Suprapubic skin (tissue), 4 donors: ENCODE results near the gene PRKACA. TPM values are rescaled to one million over a fixed set of nuclear protein-coding genes. Genes with fewer than 3 reads are reported as not detected.

Source experiments
- DNase-seq, 2 donors: peaks; one replicate each; pipeline ENCODE4 v3.0.0-alpha.2; 2019; ENCODE audit warnings: low spot score in 2 of 2
- H3K27ac ChIP-seq: fragments of 200-600 bp; sonication (generic); one replicate; pipeline ENCODE4 v1.5.1; 2019
- H3K27me3 ChIP-seq: fragments of 200-600 bp; sonication (generic); one replicate; pipeline ENCODE4 v1.5.1; 2019
- H3K36me3 ChIP-seq: fragments of 200-600 bp; sonication (generic); one replicate; pipeline ENCODE4 v1.5.1; 2019
- H3K4me1 ChIP-seq: fragments of 200-600 bp; sonication (generic); one replicate; pipeline ENCODE4 v1.5.1; 2019
- H3K4me3 ChIP-seq: fragments of 200-600 bp; sonication (generic); one replicate; pipeline ENCODE4 v1.5.1; 2019; ENCODE audit warnings: mild to moderate bottlenecking
- H3K9me3 ChIP-seq: fragments of 200-600 bp; sonication (generic); one replicate; pipeline ENCODE4 v1.5.1; 2019
- EP300 ChIP-seq: sonication (generic); formaldehyde crosslinking; IDR thresholded peaks from one replicate; pipeline ENCODE4 v1.6.1; 2017; ENCODE audit warnings: antibody characterized with exemption
- POLR2A ChIP-seq, 2 donors: fragments of 450-650 bp; IDR thresholded peaks; one replicate each; pipeline ENCODE4 v1.6.1; 2017; ENCODE audit warnings: antibody characterized with exemption in 2 of 2, mild to moderate bottlenecking in 2 of 2, moderate library complexity in 2 of 2
- POLR2AphosphoS5 ChIP-seq, 3 donors: sonication (generic); formaldehyde crosslinking; IDR thresholded peaks; one replicate each; pipeline ENCODE4 v1.6.1; 2017; ENCODE audit warnings: antibody characterized with exemption in 3 of 3
- WGBS: methylation state at CpG from one replicate; pipeline ENCODE4 v1.1.5; 2018; 5-methylcytosine and 5-hydroxymethylcytosine counted together
- total RNA-seq, 4 donors: library from RNA; depleted of rRNA; stranded (reverse); fragments of >200 nt; gene quantifications; one replicate each; pipeline ENCODE4 v1.1.0, GENCODE V29; 2016
- TF ChIP-seq, protein P1 (sequence below), 2 donors: fragments of 200-600 bp in 1 of 2; fragments of 450-650 bp in 1 of 2; sonication (generic) in 1 of 2; IDR thresholded peaks; one replicate each; pipeline ENCODE4 v1.5.1; 2016 to 2019; ENCODE audit warnings: antibody characterized with exemption in 2 of 2, mild to moderate bottlenecking in 1 of 2, moderate library complexity in 1 of 2

The PRKACA gene
- total RNA-seq, 4 donors from 2014 or later = 22.1 to 42.6 (median 31.2) TPM

DNA sequence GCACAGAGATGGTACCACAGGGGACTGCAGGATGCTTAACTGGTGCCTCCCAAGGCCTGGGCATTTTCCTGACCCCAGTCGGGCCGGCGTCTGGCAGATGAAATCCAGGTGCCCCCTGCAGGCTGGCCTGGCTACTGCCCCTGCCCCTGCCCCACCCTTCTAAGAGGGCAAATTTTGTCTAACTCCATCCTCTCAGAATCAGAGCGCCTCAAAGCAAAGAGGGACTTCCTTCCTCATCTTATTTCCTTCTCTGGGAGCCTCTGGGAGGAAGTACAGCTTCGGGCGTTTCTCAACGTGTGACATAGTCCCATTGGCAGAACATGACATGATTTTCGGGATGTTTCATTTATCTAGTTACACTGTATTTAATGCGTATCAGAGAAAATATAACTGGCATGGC, 2.7 kb downstream of the PRKACA start:
- Histone ChIP-seq H3K4me3 (no peak overlapping the region), H3K36me3 (no peaks in the 10 kb centered on the region), H3K27ac (no peak overlapping the region), H3K9me3 (no peaks in the 10 kb centered on the region), H3K27me3 (no peaks in the 10 kb centered on the region), H3K4me1 (peaks cover 69% of the 10 kb centered on the region)
- DNase-seq = peak in 1 of 2 donors; percentile 72
- no peak for TF ChIP-seq EP300
- TF ChIP-seq, protein P1, sequence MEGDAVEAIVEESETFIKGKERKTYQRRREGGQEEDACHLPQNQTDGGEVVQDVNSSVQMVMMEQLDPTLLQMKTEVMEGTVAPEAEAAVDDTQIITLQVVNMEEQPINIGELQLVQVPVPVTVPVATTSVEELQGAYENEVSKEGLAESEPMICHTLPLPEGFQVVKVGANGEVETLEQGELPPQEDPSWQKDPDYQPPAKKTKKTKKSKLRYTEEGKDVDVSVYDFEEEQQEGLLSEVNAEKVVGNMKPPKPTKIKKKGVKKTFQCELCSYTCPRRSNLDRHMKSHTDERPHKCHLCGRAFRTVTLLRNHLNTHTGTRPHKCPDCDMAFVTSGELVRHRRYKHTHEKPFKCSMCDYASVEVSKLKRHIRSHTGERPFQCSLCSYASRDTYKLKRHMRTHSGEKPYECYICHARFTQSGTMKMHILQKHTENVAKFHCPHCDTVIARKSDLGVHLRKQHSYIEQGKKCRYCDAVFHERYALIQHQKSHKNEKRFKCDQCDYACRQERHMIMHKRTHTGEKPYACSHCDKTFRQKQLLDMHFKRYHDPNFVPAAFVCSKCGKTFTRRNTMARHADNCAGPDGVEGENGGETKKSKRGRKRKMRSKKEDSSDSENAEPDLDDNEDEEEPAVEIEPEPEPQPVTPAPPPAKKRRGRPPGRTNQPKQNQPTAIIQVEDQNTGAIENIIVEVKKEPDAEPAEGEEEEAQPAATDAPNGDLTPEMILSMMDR (IDR thresholded peaks at IDR 0.05) = peak in 1 of 2 donors; percentile 48
- WGBS = 48% methylated on average over 9 of the region's 9 CpGs

DNA sequence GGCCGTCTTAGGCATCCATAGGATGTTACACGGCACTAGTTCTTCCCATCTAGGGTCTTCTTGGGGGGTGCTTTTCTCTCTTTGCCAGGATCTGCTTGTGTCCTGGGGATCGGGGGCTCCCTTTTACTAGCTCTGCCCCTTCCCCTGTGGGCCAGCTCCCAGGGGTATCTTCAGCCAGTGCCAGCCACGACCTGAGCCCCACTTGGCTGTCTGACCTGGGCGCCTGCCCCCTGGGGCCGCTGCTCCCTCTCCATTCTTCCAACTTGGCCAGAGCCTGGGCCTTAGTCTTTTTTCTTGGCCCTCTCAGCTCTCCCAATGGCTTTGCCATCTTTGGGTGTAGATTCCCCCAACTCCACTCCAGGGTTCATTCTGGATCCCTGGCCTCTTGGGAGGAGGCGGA, 3.1 kb downstream of the PRKACA start:
- TF ChIP-seq EP300 (no peak), POLR2A (IDR thresholded peaks at IDR 0.05) (no peak), POLR2AphosphoS5 (IDR thresholded peaks at IDR 0.05) (no peak)
- TF ChIP-seq, protein P1 (IDR thresholded peaks at IDR 0.05) = no peak
- no peak overlapping the region for H3K4me3 ChIP-seq
- H3K9me3 ChIP-seq = no peaks in the 10 kb centered on the region
- 83% methylated on average over 7 of the region's 7 CpGs for WGBS
- H3K36me3 ChIP-seq = no peaks in the 10 kb centered on the region
- H3K4me1 ChIP-seq = peaks cover 65% of the 10 kb centered on the region
- H3K27me3 ChIP-seq = no peaks in the 10 kb centered on the region
- no peak overlapping the region for H3K27ac ChIP-seq
- DNase-seq = no peak

DNA sequence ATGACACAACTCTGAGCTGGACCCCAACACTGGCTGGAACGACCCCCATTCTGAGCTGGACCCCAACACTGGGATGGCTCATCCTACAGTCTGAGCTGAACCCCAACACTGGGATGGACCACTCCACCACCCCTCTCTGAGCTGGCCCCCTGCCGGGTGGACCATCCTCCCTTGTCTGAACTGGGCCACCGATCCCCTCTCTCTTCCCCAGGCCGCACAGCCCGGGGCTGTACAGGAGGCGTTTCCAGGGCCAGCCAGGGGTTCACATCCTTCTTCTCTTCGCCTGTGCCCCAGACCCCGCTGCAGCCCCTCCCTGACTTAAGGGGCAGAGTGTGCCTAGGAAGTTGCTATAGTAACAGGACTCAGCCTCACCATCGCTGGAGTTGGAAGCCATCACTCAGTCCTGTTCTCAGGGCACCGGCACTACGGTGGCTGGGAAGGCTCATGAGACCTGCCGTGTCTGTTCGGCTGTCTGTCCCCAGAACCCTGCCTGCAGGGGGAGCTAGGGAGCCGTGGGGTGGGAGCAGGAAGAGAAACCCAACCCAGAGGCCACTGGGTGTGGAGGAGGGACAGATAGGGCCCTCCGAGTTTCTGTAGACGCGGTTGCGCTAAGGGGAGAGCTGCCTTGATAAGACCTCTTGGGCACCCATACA, 3.7 kb downstream of the PRKACA start:
- no peak overlapping the region for H3K4me3 ChIP-seq

DNA sequence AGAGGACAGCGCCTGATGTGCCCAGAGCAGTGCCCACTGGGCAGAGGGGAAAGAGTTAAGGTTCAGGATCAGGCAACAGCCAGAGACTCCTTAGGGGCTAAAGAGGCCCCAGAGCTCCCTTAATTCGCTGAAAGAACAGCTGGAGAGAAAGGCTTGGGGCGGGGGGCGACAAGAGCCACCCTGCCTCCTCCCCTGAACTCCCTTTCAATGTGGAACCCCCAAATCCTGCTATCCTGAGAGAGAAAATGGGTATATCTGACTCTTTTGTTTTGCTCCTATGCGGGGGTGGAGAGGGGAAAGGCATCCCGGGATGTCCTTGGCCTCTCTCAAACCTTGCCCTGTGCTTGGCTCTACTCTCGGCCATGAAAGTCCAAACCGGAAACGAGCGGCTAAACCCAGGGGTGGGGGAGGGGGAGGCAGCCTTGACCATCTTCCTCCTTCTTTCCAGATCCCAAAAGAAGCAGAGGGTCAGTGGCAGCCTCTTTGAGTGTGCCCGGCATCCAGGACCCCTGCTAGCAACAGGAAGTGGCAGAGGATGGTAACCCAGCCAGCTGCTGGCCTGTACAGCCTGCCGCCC, 4.7 kb downstream of the PRKACA start:
- H3K27ac ChIP-seq = peak overlapping the region; percentile 80
- WGBS = 36% methylated on average over 10 of the region's 12 CpGs
- H3K27me3 ChIP-seq = no peaks in the 10 kb centered on the region
- DNase-seq = peak in 1 of 2 donors; percentile 70
- H3K9me3 ChIP-seq = no peaks in the 10 kb centered on the region
- TF ChIP-seq POLR2A (IDR thresholded peaks at IDR 0.05) (no peak), EP300 (no peak), POLR2AphosphoS5 (IDR thresholded peaks at IDR 0.05) (no peak)
- TF ChIP-seq, protein P1 (IDR thresholded peaks at IDR 0.05) = no peak
- no peaks in the 10 kb centered on the region for H3K36me3 ChIP-seq
- peaks cover 53% of the 10 kb centered on the region for H3K4me1 ChIP-seq
- peak overlapping the region; percentile 28 for H3K4me3 ChIP-seq

More for the DNA sequence above, 3.7 kb downstream of the PRKACA start:
- peak overlapping the region; percentile 80 for H3K27ac ChIP-seq
- H3K4me1 ChIP-seq = peaks cover 59% of the 10 kb centered on the region
- TF ChIP-seq, protein P1 (IDR thresholded peaks at IDR 0.05) = no peak
- TF ChIP-seq POLR2A (IDR thresholded peaks at IDR 0.05) (no peak), EP300 (no peak), POLR2AphosphoS5 (IDR thresholded peaks at IDR 0.05) (no peak)
- no peaks in the 10 kb centered on the region for H3K36me3 ChIP-seq
- H3K27me3 ChIP-seq = no peaks in the 10 kb centered on the region
- H3K9me3 ChIP-seq = no peaks in the 10 kb centered on the region
- no peak for DNase-seq
- WGBS = 88% methylated on average over 12 of the region's 18 CpGs

DNA sequence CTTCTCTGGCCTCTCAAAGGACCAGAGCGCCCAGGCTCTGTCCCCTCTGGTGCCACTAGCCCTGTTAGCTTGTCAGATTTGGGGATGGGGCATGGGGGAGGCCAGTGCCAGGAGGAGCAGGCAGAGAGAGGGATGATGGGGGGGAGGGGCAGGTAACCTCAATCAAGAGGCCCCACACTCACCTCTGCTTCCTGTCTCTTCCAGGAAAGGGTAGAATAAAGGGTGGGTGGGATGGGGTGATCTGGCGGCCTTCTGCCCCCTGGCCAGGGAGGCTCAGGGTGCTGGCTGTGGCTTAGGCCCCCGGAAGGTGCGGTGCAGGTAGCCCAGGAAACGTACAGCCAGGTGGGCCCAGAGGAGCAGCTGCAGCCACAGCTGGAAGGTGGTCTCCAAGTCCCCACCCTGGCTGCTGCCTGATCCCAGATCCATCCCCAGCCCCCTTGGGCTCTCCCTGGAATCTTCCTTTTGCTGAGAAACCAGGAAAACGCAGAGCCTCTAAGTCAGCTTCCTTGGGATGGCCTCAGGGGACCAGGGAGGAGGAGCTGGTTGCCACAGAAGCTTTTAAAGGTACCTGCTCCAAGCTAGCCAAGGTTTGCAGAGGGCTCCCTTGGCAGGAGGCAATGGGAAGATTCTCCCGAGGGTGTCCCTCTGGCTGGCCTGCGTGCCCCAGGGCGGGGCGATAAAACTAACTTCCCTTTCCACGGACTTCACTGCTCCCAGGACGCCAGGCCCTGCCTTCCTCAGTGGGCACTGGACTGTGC, 5.3 kb downstream of the PRKACA start:
- no peak for TF ChIP-seq EP300
- TF ChIP-seq POLR2A (IDR thresholded peaks at IDR 0.05) = no peak
- TF ChIP-seq POLR2AphosphoS5 (IDR thresholded peaks at IDR 0.05) = no peak
- TF ChIP-seq, protein P1 (IDR thresholded peaks at IDR 0.05) = no peak
- Histone ChIP-seq H3K27me3 (no peaks in the 10 kb centered on the region), H3K36me3 (peaks cover 6% of the 10 kb centered on the region), H3K4me3 (peak overlapping the region; percentile 28), H3K4me1 (peaks cover 53% of the 10 kb centered on the region), H3K27ac (peak overlapping the region; percentile 80), H3K9me3 (no peaks in the 10 kb centered on the region)
- peak in 1 of 2 donors; percentile 69 for DNase-seq
- WGBS = 51% methylated on average over 5 of the region's 12 CpGs
